ENCODE measurements around the gene C1QTNF1. TPM values are rescaled to one million over a fixed set of nuclear protein-coding genes. Genes with fewer than 3 reads are reported as not detected.
A peak's percentile ranks its signal among the peaks of the same experiment; 100 is the strongest.
"Not testable (repeated sequence)": the region's sequence is repeated elsewhere in the genome, so short reads cannot be mapped to it uniquely, and the experiment has no call there.

Gene C1QTNF1
- total and polyA plus RNA-seq, 5 donors from 2014 or later: not detected

GRCh38 chr17:79026376-79027273 lies 2.7 kb downstream of the C1QTNF1 start:
- Mint-ChIP-seq H3K9me3 (peaks cover 0 to 2% (median 0%) of the 10 kb centered on the region in 7 donors), H3K36me3 (no peaks in the 10 kb centered on the region), H3K4me1 (peaks cover 0 to 14% (median 7%) of the 10 kb centered on the region in 4 donors), H3K27ac (no peak overlapping the region), H3K27me3 (peaks cover 59% of the 10 kb centered on the region), H3K4me3 (peak overlapping the region in 2 of 4 donors; percentile 7 to 41)
- H3K36me3 ChIP-seq (ENCODE audit: control insufficient read depth, insufficient read depth, low read length): no peaks in the 10 kb centered on the region
- no peaks in the 10 kb centered on the region for H3K9me3 ChIP-seq (ENCODE audit: control insufficient read depth in 2 of 2, low read length in 2 of 2)
- peaks cover 12% of the 10 kb centered on the region for H3K4me1 ChIP-seq (ENCODE audit: control insufficient read depth, insufficient read depth, low read length, poor library complexity, severe bottlenecking)
- H3K27me3 ChIP-seq (ENCODE audit: control insufficient read depth, insufficient read depth, low read length): peaks cover 2% of the 10 kb centered on the region
- no peak overlapping the region for H3K4me3 ChIP-seq (ENCODE audit: low read depth, low read length)
- no peak for DNase-seq
- ATAC-seq (ENCODE audit: low read depth in 2 of 2): no peak
- no peak overlapping the region for H3K27ac ChIP-seq (ENCODE audit: insufficient read depth, low read length, poor library complexity, severe bottlenecking)

GRCh38 chr17:79027274-79027924 lies 3.4 kb downstream of the C1QTNF1 start:
- H3K4me3 Mint-ChIP-seq: peak overlapping the region in 1 of 4 donors; percentile 41
- H3K4me1 Mint-ChIP-seq: peaks cover 0 to 14% (median 7%) of the 10 kb centered on the region in 4 donors
- no peaks in the 10 kb centered on the region for H3K36me3 Mint-ChIP-seq
- H3K27me3 Mint-ChIP-seq: peaks cover 54% of the 10 kb centered on the region
- no peak for ATAC-seq (ENCODE audit: low read depth in 2 of 2)
- Histone ChIP-seq H3K27me3 (ENCODE audit: control insufficient read depth, insufficient read depth, low read length) (peaks cover 2% of the 10 kb centered on the region), H3K9me3 (ENCODE audit: control insufficient read depth in 2 of 2, low read length in 2 of 2) (no peaks in the 10 kb centered on the region), H3K4me1 (ENCODE audit: control insufficient read depth, insufficient read depth, low read length, poor library complexity, severe bottlenecking) (peaks cover 12% of the 10 kb centered on the region), H3K4me3 (ENCODE audit: low read depth, low read length) (no peak overlapping the region), H3K27ac (ENCODE audit: insufficient read depth, low read length, poor library complexity, severe bottlenecking) (no peak overlapping the region), H3K36me3 (ENCODE audit: control insufficient read depth, insufficient read depth, low read length) (no peaks in the 10 kb centered on the region)
- H3K9me3 Mint-ChIP-seq: peaks cover 0 to 2% (median 0%) of the 10 kb centered on the region in 7 donors
- no peak for DNase-seq
- H3K27ac Mint-ChIP-seq: no peak overlapping the region

GRCh38 chr17:79027925-79028491 lies 4.0 kb downstream of the C1QTNF1 start:
- Histone ChIP-seq H3K9me3 (ENCODE audit: control insufficient read depth in 2 of 2, low read length in 2 of 2) (no peaks in the 10 kb centered on the region), H3K36me3 (ENCODE audit: control insufficient read depth, insufficient read depth, low read length) (no peaks in the 10 kb centered on the region), H3K4me3 (ENCODE audit: low read depth, low read length) (no peak overlapping the region), H3K27me3 (ENCODE audit: control insufficient read depth, insufficient read depth, low read length) (peaks cover 2% of the 10 kb centered on the region), H3K4me1 (ENCODE audit: control insufficient read depth, insufficient read depth, low read length, poor library complexity, severe bottlenecking) (peaks cover 12% of the 10 kb centered on the region), H3K27ac (ENCODE audit: insufficient read depth, low read length, poor library complexity, severe bottlenecking) (no peak overlapping the region)
- Mint-ChIP-seq H3K27ac (no peak overlapping the region), H3K36me3 (no peaks in the 10 kb centered on the region), H3K4me1 (peaks cover 0 to 14% (median 7%) of the 10 kb centered on the region in 4 donors), H3K27me3 (peaks cover 50% of the 10 kb centered on the region), H3K4me3 (no peak overlapping the region), H3K9me3 (peaks cover 0 to 2% (median 0%) of the 10 kb centered on the region in 7 donors)
- no peak for ATAC-seq (ENCODE audit: low read depth in 2 of 2)
- no peak for DNase-seq

- Mint-ChIP-seq H3K27me3 (peaks cover 43% of the 10 kb centered on the region), H3K9me3 (peaks cover 0 to 2% (median 0%) of the 10 kb centered on the region in 7 donors), H3K4me1 (peaks cover 0 to 13% (median 5%) of the 10 kb centered on the region in 4 donors), H3K36me3 (no peaks in the 10 kb centered on the region), H3K27ac (no peak overlapping the region), H3K4me3 (no peak overlapping the region)
- ATAC-seq (ENCODE audit: low read depth in 2 of 2): no peak
- Histone ChIP-seq H3K27me3 (ENCODE audit: control insufficient read depth, insufficient read depth, low read length) (peaks cover 2% of the 10 kb centered on the region), H3K27ac (ENCODE audit: insufficient read depth, low read length, poor library complexity, severe bottlenecking) (no peak overlapping the region), H3K4me1 (ENCODE audit: control insufficient read depth, insufficient read depth, low read length, poor library complexity, severe bottlenecking) (peaks cover 11% of the 10 kb centered on the region), H3K4me3 (ENCODE audit: low read depth, low read length) (no peak overlapping the region), H3K9me3 (ENCODE audit: control insufficient read depth in 2 of 2, low read length in 2 of 2) (no peaks in the 10 kb centered on the region), H3K36me3 (ENCODE audit: control insufficient read depth, insufficient read depth, low read length) (no peaks in the 10 kb centered on the region)
- no peak for DNase-seq
Observed at GRCh38 chr17:79028496-79029326, 4.7 kb downstream of the C1QTNF1 start.

GRCh38 chr17:79029327-79030009 lies 5.5 kb downstream of the C1QTNF1 start:
- Mint-ChIP-seq H3K27ac (no peak overlapping the region), H3K4me1 (peaks cover 0 to 8% (median 4%) of the 10 kb centered on the region in 4 donors), H3K27me3 (peaks cover 45% of the 10 kb centered on the region), H3K4me3 (no peak overlapping the region), H3K36me3 (no peaks in the 10 kb centered on the region), H3K9me3 (peaks cover 0 to 2% (median 0%) of the 10 kb centered on the region in 7 donors)
- ATAC-seq (ENCODE audit: low read depth in 2 of 2) (no peak), DNase-seq (no peak)
- Histone ChIP-seq H3K36me3 (ENCODE audit: control insufficient read depth, insufficient read depth, low read length) (no peaks in the 10 kb centered on the region), H3K27ac (ENCODE audit: insufficient read depth, low read length, poor library complexity, severe bottlenecking) (no peak overlapping the region), H3K27me3 (ENCODE audit: control insufficient read depth, insufficient read depth, low read length) (peaks cover 2% of the 10 kb centered on the region), H3K4me1 (ENCODE audit: control insufficient read depth, insufficient read depth, low read length, poor library complexity, severe bottlenecking) (peaks cover 4% of the 10 kb centered on the region), H3K4me3 (ENCODE audit: low read depth, low read length) (no peak overlapping the region), H3K9me3 (ENCODE audit: control insufficient read depth in 2 of 2, low read length in 2 of 2) (no peaks in the 10 kb centered on the region)

GRCh38 chr17:79030636-79031035 lies 6.7 kb downstream of the C1QTNF1 start:
- peaks cover 40% of the 10 kb centered on the region for H3K27me3 Mint-ChIP-seq
- H3K27ac ChIP-seq (ENCODE audit: insufficient read depth, low read length, poor library complexity, severe bottlenecking); H3K4me1 ChIP-seq (ENCODE audit: control insufficient read depth, insufficient read depth, low read length, poor library complexity, severe bottlenecking); ATAC-seq (ENCODE audit: low read depth in 2 of 2); H3K4me1 Mint-ChIP-seq; H3K4me3 ChIP-seq (ENCODE audit: low read depth, low read length); H3K27ac Mint-ChIP-seq; H3K4me3 Mint-ChIP-seq; H3K9me3 ChIP-seq (ENCODE audit: control insufficient read depth in 2 of 2, low read length in 2 of 2); DNase-seq; H3K9me3 Mint-ChIP-seq; H3K36me3 Mint-ChIP-seq; H3K36me3 ChIP-seq (ENCODE audit: control insufficient read depth, insufficient read depth, low read length); H3K27me3 ChIP-seq (ENCODE audit: control insufficient read depth, insufficient read depth, low read length): not testable (repeated sequence)
